ENCODE measurements around the gene L3MBTL1.

The L3MBTL1 gene

GRCh38 chr20:43507150-43508080, at the start of gene L3MBTL1:
Gene L3MBTL1 (plus strand): TSS chr20:43507697. CDS start chr20:43513504, 5,807 bp downstream.
- peak; percentile 90 for DNase-seq (ENCODE audit: low spot score)
- ChIA-PET CTCF (interaction anchor here (0.6 to 1.2 kb wide), 6 partner anchors 10 to 1921 kb away, joined by 3 read pairs; no protein-coding TSS in a partner anchor), POLR2A (ENCODE audit: low non-redundant PET) (interaction anchor here (0.5 to 0.6 kb wide), 2 partner anchors 42 to 50 kb away, joined by 4 read pairs; partner anchors contain the start of gene SRSF6)
- TF ChIP-seq, protein P1, sequence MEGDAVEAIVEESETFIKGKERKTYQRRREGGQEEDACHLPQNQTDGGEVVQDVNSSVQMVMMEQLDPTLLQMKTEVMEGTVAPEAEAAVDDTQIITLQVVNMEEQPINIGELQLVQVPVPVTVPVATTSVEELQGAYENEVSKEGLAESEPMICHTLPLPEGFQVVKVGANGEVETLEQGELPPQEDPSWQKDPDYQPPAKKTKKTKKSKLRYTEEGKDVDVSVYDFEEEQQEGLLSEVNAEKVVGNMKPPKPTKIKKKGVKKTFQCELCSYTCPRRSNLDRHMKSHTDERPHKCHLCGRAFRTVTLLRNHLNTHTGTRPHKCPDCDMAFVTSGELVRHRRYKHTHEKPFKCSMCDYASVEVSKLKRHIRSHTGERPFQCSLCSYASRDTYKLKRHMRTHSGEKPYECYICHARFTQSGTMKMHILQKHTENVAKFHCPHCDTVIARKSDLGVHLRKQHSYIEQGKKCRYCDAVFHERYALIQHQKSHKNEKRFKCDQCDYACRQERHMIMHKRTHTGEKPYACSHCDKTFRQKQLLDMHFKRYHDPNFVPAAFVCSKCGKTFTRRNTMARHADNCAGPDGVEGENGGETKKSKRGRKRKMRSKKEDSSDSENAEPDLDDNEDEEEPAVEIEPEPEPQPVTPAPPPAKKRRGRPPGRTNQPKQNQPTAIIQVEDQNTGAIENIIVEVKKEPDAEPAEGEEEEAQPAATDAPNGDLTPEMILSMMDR (conservative IDR thresholded peaks at IDR 0.05; ENCODE audit: low read depth) = peak; percentile 31
- peak within 1 kb of the TSS; percentile 37 for H3K27ac ChIP-seq

GRCh38 chr20:43458422-43458924, 49.0 kb upstream of the L3MBTL1 start:
- CTCF ChIA-PET = no interaction called here
- TF ChIP-seq, protein P1 (conservative IDR thresholded peaks at IDR 0.05; ENCODE audit: low read depth) = no peak
- DNase-seq (ENCODE audit: low spot score) = no peak
- POLR2A ChIA-PET (ENCODE audit: low non-redundant PET) = interaction anchor here (0.7 to 1.1 kb wide), 3 partner anchors 13 to 462 kb away, joined by 3 to 4 read pairs (median 4); no protein-coding TSS in a partner anchor
- peak overlapping the region; percentile 93 for H3K27ac ChIP-seq

- DNase-seq (ENCODE audit: low spot score) = no peak
- ChIA-PET POLR2A (ENCODE audit: low non-redundant PET) (interaction anchor here (1.1 kb wide), 1 partner anchor 12 kb away, joined by 4 read pairs; no protein-coding TSS in a partner anchor), CTCF (no interaction called here)
- TF ChIP-seq, protein P1 (conservative IDR thresholded peaks at IDR 0.05; ENCODE audit: low read depth) = no peak
- peak overlapping the region; percentile 93 for H3K27ac ChIP-seq
Measured at GRCh38 chr20:43459022-43459942, 48.2 kb upstream of the L3MBTL1 start.

DNA sequence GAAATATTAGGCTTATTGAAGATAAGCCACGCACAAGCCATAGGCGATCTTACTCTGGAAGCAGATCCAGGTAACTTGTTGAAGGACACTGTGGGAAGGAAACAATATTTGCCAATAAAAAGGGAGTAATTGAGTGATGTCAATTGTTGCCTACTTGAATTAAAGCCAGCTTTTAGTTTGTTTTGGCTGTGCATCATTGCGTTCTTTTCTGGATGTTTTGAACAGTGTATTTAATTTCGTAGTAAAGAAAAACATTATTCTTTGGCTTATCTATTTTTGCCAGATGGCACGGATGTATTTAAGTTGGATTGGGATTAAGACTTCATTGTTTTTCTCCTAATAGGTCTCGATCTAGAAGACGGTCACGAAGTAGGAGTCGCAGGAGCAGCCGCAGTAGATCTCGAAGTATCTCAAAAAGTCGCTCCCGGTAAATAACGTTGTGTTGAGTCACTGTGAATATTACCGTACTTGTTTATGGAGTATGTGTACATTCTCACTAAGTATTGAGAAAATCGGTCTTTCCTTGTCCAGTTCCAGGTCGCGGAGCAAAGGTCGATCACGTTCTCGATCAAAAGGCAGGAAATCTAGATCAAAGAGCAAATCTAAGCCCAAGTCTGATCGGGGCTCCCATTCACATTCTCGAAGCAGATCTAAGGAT, 47.2 kb upstream of the L3MBTL1 start:
- H3K27ac ChIP-seq = no peak overlapping the region
- ChIA-PET CTCF (no interaction called here), POLR2A (ENCODE audit: low non-redundant PET) (no interaction called here)
- TF ChIP-seq, protein P1 (conservative IDR thresholded peaks at IDR 0.05; ENCODE audit: low read depth) = no peak
- DNase-seq (ENCODE audit: low spot score) = no peak

DNA sequence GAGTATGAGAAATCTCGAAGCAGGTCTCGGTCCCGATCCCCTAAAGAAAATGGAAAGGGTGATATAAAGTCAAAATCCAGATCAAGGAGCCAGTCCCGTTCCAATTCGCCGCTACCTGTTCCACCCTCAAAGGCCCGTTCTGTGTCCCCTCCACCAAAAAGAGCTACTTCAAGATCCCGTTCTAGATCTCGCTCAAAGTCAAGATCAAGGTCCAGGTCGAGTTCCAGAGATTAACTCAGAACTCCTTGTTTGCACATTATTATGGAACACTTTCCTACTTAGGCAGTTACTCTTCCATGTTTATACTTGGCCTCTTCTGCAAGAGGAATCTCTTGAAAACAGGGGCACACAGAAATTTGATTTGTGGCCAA, 46.7 kb upstream of the L3MBTL1 start:
- TF ChIP-seq, protein P1 (conservative IDR thresholded peaks at IDR 0.05; ENCODE audit: low read depth) = no peak
- CTCF ChIA-PET = no interaction called here

More for the DNA sequence above, 46.7 kb upstream of the L3MBTL1 start:
- H3K27ac ChIP-seq = no peak overlapping the region
- POLR2A ChIA-PET (ENCODE audit: low non-redundant PET) = no interaction called here
- no peak for DNase-seq (ENCODE audit: low spot score)

All from RWPE1 (cell line).